PFSK-1 (cell line): ENCODE measurements around the gene SETX.

ENCODE experiments used
- FOXP2 ChIP-seq: optimal IDR thresholded peaks from 2 replicates; pipeline ENCODE3; 2011; ENCODE audit warnings: borderline replicate concordance, control low read depth, inconsistent platforms; ENCODE audit not compliant: insufficient read depth; ENCODE audit errors: extremely low read length, extremely low read depth
- POLR2AphosphoS5 ChIP-seq: IDR thresholded peaks from 2 replicates; pipeline ENCODE4 v1.6.1; 2012; ENCODE audit warnings: low read depth, mild to moderate bottlenecking, control low read depth, low read length, moderate library complexity
- SIN3A ChIP-seq: IDR thresholded peaks from 2 replicates; pipeline ENCODE4 v1.6.1; 2012; ENCODE audit warnings: mild to moderate bottlenecking, low read length, moderate library complexity, borderline replicate concordance; ENCODE audit not compliant: insufficient read depth
- TAF1 ChIP-seq: IDR thresholded peaks from 2 replicates; pipeline ENCODE4 v1.6.1; 2012; ENCODE audit warnings: low read length, control low read depth, borderline replicate concordance; ENCODE audit not compliant: insufficient read depth
- TF ChIP-seq, protein P1 (sequence below), 2 experiments: IDR thresholded peaks; 2 replicates each; pipeline versions ENCODE4 v1.6.1 to v1.8.0; 2011 to 2012; ENCODE audit warnings: low read depth in 2 of 2, low read length in 2 of 2, control low read depth in 1 of 2, inconsistent platforms in 1 of 2, mild to moderate bottlenecking in 1 of 2, moderate library complexity in 1 of 2; ENCODE audit not compliant: insufficient read depth in 1 of 2

Gene SETX

DNA sequence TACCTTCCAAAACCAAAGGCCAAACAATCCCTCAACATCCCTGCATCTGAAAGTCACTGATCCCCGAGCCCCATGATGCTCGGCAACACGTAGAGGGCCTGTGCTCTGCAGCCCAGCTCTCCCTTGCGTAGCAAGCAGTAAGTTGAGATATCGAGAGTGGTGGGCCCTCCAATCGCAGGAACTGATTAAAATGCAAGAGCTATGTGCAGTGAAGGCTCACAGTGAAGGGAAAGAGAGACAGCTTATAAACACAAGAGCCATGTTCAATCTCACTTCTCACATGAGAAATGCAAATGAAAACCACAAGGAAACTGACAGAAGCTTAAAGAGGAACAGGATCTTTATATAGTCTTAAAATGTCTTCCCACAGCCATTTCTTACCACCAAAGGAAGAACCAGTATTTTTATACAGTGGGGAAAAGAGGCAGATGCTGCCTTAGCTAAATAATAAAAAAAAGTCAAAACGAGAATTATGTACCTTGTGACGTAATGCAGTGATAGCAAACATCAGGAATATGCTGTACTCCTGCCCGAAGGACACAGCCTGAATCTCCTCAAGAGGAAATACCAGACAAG is 27.3 kb upstream of the SETX start:
- no peak for TF ChIP-seq TAF1
- TF ChIP-seq FOXP2 = no peak
- TF ChIP-seq SIN3A = no peak
- TF ChIP-seq, protein P1, sequence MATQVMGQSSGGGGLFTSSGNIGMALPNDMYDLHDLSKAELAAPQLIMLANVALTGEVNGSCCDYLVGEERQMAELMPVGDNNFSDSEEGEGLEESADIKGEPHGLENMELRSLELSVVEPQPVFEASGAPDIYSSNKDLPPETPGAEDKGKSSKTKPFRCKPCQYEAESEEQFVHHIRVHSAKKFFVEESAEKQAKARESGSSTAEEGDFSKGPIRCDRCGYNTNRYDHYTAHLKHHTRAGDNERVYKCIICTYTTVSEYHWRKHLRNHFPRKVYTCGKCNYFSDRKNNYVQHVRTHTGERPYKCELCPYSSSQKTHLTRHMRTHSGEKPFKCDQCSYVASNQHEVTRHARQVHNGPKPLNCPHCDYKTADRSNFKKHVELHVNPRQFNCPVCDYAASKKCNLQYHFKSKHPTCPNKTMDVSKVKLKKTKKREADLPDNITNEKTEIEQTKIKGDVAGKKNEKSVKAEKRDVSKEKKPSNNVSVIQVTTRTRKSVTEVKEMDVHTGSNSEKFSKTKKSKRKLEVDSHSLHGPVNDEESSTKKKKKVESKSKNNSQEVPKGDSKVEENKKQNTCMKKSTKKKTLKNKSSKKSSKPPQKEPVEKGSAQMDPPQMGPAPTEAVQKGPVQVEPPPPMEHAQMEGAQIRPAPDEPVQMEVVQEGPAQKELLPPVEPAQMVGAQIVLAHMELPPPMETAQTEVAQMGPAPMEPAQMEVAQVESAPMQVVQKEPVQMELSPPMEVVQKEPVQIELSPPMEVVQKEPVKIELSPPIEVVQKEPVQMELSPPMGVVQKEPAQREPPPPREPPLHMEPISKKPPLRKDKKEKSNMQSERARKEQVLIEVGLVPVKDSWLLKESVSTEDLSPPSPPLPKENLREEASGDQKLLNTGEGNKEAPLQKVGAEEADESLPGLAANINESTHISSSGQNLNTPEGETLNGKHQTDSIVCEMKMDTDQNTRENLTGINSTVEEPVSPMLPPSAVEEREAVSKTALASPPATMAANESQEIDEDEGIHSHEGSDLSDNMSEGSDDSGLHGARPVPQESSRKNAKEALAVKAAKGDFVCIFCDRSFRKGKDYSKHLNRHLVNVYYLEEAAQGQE (IDR thresholded peaks at IDR 0.05; ENCODE audit: insufficient read depth in 1 of 2, low read depth in 2 of 2, low read length in 2 of 2) = no peak
- no peak for TF ChIP-seq POLR2AphosphoS5

DNA sequence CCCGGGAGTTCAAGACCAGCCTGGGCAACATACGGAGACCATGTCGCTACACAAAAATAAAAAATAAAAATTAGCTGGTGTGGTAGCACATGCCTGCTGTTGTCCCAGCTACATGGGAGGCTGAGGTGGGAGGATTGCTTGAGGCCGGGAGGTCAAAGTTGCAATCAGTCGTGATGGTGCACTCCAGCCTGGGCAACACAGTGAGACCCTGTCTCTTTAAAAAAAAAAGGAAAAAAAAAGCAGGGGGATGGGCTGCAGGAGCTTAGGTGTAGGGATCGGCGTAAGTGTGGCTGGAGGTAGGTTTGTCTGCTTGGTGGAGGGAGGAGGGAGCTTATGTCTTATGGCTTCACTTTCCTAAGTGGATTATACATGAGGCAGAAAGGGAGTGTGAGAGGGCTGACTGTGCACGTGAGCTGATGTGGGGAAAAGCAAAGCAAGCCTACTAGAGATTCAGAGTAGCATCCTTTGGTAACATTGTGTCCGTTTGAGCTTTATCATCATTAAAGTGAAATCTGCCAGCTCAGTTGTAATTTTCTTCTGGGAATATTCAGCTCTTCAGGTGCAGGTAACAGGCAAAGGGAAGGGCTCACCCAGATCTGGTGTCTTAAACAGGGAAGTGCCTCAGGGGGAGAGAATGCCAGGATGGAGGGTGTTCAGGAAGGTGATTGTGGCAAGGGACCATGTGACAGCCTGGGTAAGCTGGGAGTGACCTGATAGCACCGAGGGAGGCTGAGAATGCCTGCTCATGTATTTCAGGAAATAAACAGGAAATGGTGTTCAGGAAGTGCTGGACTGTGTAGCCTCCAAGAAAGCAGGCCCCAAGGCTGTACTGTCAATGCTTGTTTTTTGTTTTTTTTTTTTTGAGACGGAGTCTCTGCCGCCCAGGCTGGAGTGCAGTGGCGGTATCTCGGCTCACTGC is 17.6 kb upstream of the SETX start:
- peak; percentile 84 for TF ChIP-seq FOXP2
- no peak for TF ChIP-seq SIN3A
- TF ChIP-seq TAF1 = no peak

DNA sequence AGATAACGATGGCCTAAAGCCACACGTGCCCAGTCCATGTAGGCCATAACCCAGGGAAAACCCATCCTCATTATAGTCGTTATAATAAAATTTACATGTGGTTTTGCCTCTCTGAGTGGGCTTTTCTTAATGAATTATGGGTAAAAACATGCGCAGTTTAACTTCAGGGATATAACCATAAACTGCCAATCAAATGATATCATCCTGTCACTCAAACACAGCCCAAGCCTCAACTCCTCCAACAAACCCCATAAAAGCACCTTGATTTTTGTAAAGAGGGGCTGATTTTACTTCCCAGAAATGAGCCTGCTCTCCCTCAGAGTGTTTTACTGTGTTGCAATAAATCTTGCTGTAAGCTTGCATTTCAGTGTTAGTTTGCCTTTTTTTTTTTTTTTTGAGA is 15.8 kb upstream of the SETX start:
- TF ChIP-seq TAF1 (no peak), SIN3A (no peak)
- TF ChIP-seq, protein P1 (IDR thresholded peaks at IDR 0.05; ENCODE audit: insufficient read depth in 1 of 2, low read depth in 2 of 2, low read length in 2 of 2) = no peak

DNA sequence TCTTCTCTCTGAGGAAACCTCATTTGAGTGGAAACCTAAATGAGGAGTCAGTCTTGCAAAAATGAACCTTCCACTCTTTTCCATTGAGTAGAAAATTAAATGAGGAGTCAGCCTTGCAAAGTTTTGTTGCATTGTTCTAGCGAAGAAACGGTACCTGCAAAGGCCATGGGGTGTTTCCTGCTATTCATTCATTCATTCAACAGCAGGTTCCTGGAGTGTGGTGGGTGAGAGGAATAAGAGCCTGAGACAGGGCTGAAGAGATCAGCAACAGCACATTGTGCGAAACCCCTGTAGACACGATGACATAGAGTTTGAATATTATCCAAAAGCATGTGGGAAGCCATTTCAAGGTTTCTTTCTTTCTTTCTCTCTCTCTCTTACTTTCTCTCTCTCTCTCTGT is 14.6 kb upstream of the SETX start:
- TF ChIP-seq TAF1 = no peak
- TF ChIP-seq SIN3A = no peak
- TF ChIP-seq, protein P1 (IDR thresholded peaks at IDR 0.05; ENCODE audit: insufficient read depth in 1 of 2, low read depth in 2 of 2, low read length in 2 of 2) = no peak
- no peak for TF ChIP-seq POLR2AphosphoS5
- TF ChIP-seq FOXP2 = no peak

DNA sequence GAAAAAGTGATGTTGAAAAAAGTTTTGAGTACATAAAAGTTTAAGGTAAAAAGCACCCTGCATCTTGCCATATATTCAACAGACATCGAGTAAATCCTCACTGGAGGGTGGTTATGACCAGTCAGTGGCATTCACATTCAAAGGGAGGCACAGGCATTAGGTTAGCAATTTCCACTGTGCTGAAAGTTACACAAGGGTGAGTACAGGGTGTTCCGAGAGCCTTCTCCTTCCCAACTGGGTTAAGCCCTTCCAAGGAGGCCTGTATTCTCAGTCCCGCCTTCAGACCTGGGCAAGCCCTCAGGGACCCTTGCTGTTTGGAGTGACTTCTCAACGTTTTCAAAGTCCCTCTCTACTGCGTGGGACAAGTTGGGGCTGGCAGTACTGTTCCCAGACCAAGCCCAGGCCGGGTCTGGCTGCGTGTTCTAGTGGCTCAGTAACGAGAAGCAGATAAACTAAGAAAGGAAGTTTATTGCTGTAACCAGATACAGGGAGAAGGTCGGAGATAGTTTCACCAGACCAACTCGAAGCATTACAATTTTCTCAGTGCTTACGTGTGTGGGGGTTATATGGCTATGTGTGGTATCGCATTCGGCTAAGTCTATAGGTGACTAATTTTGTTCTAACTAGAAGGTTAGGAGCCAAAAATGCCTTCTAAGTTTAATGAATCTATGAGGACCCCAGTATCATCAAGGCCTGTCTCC is 13.0 kb upstream of the SETX start:
- no peak for TF ChIP-seq TAF1
- TF ChIP-seq POLR2AphosphoS5 = no peak
- no peak for TF ChIP-seq SIN3A
- TF ChIP-seq FOXP2 = no peak
- TF ChIP-seq, protein P1 (IDR thresholded peaks at IDR 0.05; ENCODE audit: insufficient read depth in 1 of 2, low read depth in 2 of 2, low read length in 2 of 2) = no peak
